ENCODE data around the gene LYPD6. TPM values are rescaled to one million over a fixed set of nuclear protein-coding genes. Genes with fewer than 3 reads are reported as not detected.

The LYPD6 gene
- total RNA-seq (1 to 10 TPM; 1.3 to 3.1 (median 1.7) TPM), polyA plus RNA-seq (1 to 10 TPM in 1 of 2 donors, under 1 TPM in 1; 0.91 to 1.8 TPM)

GRCh38 chr2:149330127-149331022, at the start of gene LYPD6:
TSS of gene LYPD6 (plus strand) at chr2:149330587. CDS start at chr2:149437709, 107,122 bp downstream.
- H3K27me3 ChIP-seq = no peaks in the 10 kb centered on the region
- peak; percentile 75 to 93 (median 84) for DNase-seq
- no peaks in the 10 kb centered on the region for H3K4me1 ChIP-seq
- no peaks in the 10 kb centered on the region for H3K36me3 ChIP-seq
- no peaks in the 10 kb centered on the region for H3K9me3 ChIP-seq
- peak within 1 kb of the TSS; percentile 54 to 83 (median 80) for H3K4me3 ChIP-seq
- intact Hi-C loops (cut with DNase I) = no loop called here
- 0% methylated on average over 62 to 96 of the region's 96 CpGs for WGBS, 2 donors
- ATAC-seq = peak; percentile 90 to 97 (median 95)
- peak within 1 kb of the TSS; percentile 77 to 87 (median 81) for H3K27ac ChIP-seq
- TF ChIP-seq CTCF (IDR thresholded peaks at IDR 0.05) = no peak
- no peak for FAIRE-seq

GRCh38 chr2:149281441-149281840, 48.9 kb upstream of the LYPD6 start:
- FAIRE-seq (no peak), DNase-seq (no peak), ATAC-seq (no peak)
- no peak overlapping the region for H3K4me3 ChIP-seq
- TF ChIP-seq CTCF (IDR thresholded peaks at IDR 0.05) = no peak
- H3K27me3 ChIP-seq = no peaks in the 10 kb centered on the region
- no peak overlapping the region for H3K27ac ChIP-seq
- H3K36me3 ChIP-seq = no peaks in the 10 kb centered on the region
- WGBS, 2 donors = 94 to 96% methylated on average over 3 of the region's 3 CpGs
- no peaks in the 10 kb centered on the region for H3K9me3 ChIP-seq
- intact Hi-C loops (cut with DNase I) = no loop called here
- peaks cover 0 to 6% (median 0%) of the 10 kb centered on the region in 3 donors for H3K4me1 ChIP-seq

- intact Hi-C loops (cut with DNase I) = no loop called here
- no peak for TF ChIP-seq CTCF (IDR thresholded peaks at IDR 0.05)
- ATAC-seq (no peak), DNase-seq (no peak), FAIRE-seq (no peak)
- Histone ChIP-seq H3K36me3 (no peaks in the 10 kb centered on the region), H3K4me1 (no peaks in the 10 kb centered on the region), H3K9me3 (no peaks in the 10 kb centered on the region), H3K27me3 (no peaks in the 10 kb centered on the region), H3K4me3 (no peak overlapping the region), H3K27ac (no peak overlapping the region)
- WGBS, 2 donors = 80 to 90% methylated on average over 2 of the region's 2 CpGs
Measured at GRCh38 chr2:149290662-149291061, 39.7 kb upstream of the LYPD6 start.

GRCh38 chr2:149291881-149292280, 38.5 kb upstream of the LYPD6 start:
- H3K9me3 ChIP-seq = no peaks in the 10 kb centered on the region
- TF ChIP-seq CTCF (IDR thresholded peaks at IDR 0.05) = no peak
- no peaks in the 10 kb centered on the region for H3K4me1 ChIP-seq
- no peaks in the 10 kb centered on the region for H3K36me3 ChIP-seq
- DNase-seq (no peak), ATAC-seq (no peak), FAIRE-seq (no peak)
- no peak overlapping the region for H3K4me3 ChIP-seq
- H3K27ac ChIP-seq = no peak overlapping the region
- H3K27me3 ChIP-seq = no peaks in the 10 kb centered on the region
- intact Hi-C loops (cut with DNase I) = no loop called here

GRCh38 chr2:149296031-149296430, 34.4 kb upstream of the LYPD6 start:
- no peaks in the 10 kb centered on the region for H3K36me3 ChIP-seq
- H3K9me3 ChIP-seq = no peaks in the 10 kb centered on the region
- no peaks in the 10 kb centered on the region for H3K4me1 ChIP-seq
- DNase-seq (no peak), FAIRE-seq (no peak), ATAC-seq (no peak)
- H3K4me3 ChIP-seq = no peak overlapping the region
- intact Hi-C loops (cut with DNase I) = no loop called here
- TF ChIP-seq CTCF (IDR thresholded peaks at IDR 0.05) = no peak
- no peaks in the 10 kb centered on the region for H3K27me3 ChIP-seq
- no peak overlapping the region for H3K27ac ChIP-seq
